M059J (cell line): ENCODE results near the gene RUNX2. TPM values are rescaled to one million over a fixed set of nuclear protein-coding genes. Genes with fewer than 3 reads are reported as not detected.
A peak's percentile ranks its signal among the peaks of the same experiment; 100 is the strongest.

ENCODE experiments used
- DNase-seq: peaks from one replicate; pipeline ENCODE4 v3.0.0-alpha.2; 2012; ENCODE audit warnings: low read depth
- total RNA-seq: library from RNA; depleted of rRNA; stranded (reverse); fragments of >200 nt; shearing (Covaris generic); gene quantifications from 2 replicates; pipeline ENCODE4 v1.2.3, GENCODE V29; 2014

RUNX2 gene
- total RNA-seq, 1 experiment from 2014 or later, result 37.2 TPM

GRCh38 chr6:45675634-45676033 lies 347.5 kb downstream of the RUNX2 start:
- no peak for DNase-seq

DNA sequence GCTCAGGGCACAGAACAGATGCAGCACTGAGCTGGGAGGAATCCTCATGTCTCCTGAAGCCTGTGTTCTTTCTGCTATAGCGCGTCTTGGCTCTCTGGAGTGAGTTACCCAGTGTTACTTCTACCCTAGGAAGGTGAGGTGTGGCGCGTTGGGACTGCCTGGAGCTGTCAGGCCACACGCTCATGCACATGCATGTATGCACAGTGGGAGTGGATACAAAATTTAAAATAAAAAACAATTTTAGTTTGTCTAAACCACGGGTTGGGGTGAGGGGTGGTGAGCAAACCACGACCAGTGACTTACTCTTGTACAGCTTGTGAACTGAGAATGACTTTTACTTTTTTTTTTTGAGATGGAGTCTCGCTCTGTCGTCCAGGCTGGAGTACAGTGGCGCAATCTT lies 348.2 kb downstream of the RUNX2 start:
- no peak for DNase-seq

DNA sequence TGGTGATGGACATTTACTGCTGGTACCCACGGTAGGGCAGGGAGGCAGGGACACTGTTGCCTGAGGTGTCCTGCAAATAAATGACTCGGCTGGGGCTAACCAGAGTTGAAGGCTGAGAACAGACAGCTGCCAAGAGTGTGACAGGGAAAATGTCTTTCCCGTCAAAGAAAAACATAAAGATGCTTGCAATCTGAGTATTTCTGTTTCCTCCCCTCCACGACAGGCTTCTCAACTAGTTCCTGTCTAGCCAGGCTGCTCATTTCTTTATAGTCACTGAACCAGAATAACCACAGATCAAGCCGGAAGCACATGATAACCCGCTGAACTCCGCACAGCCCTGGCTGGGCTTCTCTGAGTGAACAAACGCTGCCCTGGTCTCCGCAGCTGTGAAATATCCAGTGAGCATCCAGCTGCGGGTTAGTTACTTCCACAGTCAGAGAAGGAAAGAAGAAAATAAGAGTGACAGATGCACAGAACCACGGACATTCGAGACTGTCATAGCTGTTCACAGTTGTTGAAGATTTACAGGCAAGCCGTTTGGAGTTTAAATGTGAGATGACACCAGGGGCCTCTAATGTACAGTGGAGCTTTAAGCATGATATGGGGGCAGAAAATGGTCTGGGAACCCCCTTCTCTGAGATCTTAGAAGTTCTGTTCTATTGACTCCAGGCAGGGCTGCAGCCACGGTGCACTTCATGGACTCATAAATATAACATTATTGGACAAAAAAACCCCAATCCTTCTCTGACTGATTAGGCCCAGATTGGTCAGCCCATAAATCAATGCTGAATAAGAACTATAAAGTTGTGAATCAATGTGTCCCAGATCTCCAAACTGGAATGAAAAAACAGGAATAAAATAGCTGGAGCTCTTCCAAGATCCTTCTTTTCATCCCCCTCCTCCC lies 349.5 kb downstream of the RUNX2 start:
- peak; percentile 89 for DNase-seq

- DNase-seq, result no peak
Observed at GRCh38 chr6:45678285-45678607, 350.1 kb downstream of the RUNX2 start.

- DNase-seq, result no peak
Observed at GRCh38 chr6:45679163-45679562, 351.0 kb downstream of the RUNX2 start.

- DNase-seq, result no peak
Observed at GRCh38 chr6:45679631-45680030, 351.5 kb downstream of the RUNX2 start.

- DNase-seq, result peak; percentile 99
Observed at GRCh38 chr6:45681860-45682511, 353.9 kb downstream of the RUNX2 start.

- DNase-seq, result no peak
Observed at GRCh38 chr6:45684476-45684875, 356.3 kb downstream of the RUNX2 start.

DNA sequence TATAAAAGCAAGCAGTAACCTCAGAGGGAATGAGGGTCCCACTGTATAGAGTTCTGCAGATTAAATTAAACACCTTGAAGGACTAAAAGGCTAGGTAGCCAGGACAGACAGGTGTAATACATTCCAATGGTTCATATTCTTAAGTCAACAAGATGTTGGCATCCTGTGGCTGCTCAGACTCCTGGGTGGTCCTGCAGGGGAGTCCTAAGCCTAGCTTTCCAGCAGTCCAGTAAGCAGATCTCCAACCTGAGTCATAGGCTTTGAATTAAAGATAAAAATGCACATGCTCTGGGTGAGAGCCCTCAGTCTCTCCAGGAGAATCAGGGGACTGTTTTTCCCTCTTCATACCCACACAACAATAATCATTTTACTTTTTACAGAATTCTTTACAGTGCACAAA lies 356.9 kb downstream of the RUNX2 start:
- DNase-seq, result no peak

GRCh38 chr6:45686841-45687569 lies 358.9 kb downstream of the RUNX2 start:
- DNase-seq, result no peak

GRCh38 chr6:45687570-45687969 lies 359.4 kb downstream of the RUNX2 start:
- DNase-seq, result no peak

DNA sequence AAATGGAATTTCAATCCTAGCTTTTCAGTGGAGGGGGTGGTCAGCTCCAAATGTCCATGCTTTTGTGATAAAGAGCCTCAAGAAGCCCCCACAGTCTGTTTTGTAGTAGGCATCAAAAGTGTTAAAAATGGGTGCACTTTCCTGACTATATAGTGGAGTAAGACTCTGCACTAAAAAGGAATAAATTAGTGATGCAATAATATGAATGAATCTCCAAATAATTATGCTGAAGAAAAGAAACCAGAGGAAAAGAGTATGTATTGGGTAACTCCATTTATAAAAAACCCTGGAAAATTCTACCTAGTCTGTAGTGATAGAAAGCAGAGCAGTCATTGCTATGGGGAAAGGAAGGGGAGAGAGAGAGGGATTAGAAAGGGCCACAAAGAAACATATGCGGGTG lies 360.1 kb downstream of the RUNX2 start:
- no peak for DNase-seq

- DNase-seq, result no peak
Observed at GRCh38 chr6:45689926-45690615, 361.9 kb downstream of the RUNX2 start.

DNA sequence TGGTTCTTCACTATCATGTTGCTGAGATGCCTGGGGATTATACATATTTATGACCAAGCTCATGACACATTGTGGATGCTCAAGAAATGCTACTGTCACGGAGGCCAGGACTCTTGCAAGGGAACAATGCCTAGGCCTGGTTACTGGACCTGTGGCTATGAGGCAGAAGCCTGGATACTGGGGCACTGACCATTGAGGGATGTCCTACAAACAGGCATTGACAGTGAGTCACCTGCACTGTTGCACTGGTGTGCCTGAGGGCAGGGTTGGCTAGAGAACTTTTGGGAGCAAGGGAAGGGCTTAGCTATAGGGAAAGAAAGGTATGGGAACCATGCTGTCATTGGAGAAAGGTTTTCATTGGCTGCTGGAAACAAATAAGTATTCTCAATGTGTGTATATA lies 362.7 kb downstream of the RUNX2 start:
- peak; percentile 97 for DNase-seq

DNA sequence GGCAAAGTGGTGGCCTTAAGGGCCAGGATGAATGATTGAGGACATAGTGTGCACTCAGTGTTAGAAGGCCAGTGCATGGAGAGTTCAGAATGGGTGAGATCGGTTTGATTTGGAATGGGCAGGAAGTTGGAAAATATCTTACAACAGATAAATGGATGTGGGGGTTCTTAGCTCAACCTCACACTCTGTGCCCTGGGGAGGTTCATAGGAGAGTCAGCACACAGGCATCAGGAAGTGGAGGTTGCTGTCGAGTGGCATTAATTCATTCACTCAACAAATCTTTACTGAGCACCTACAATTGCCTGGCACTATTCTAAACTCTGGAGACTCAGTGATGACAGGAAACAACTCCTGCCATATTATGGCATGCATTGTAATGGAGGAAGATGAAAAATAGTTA lies 363.3 kb downstream of the RUNX2 start:
- DNase-seq, result peak; percentile 98

GRCh38 chr6:45692021-45692420 lies 363.9 kb downstream of the RUNX2 start:
- DNase-seq, result no peak

- peak; percentile 48 for DNase-seq
Observed at GRCh38 chr6:45696738-45697137, 368.6 kb downstream of the RUNX2 start.

- peak; percentile 100 for DNase-seq
Observed at GRCh38 chr6:45697605-45698004, 369.5 kb downstream of the RUNX2 start.

DNA sequence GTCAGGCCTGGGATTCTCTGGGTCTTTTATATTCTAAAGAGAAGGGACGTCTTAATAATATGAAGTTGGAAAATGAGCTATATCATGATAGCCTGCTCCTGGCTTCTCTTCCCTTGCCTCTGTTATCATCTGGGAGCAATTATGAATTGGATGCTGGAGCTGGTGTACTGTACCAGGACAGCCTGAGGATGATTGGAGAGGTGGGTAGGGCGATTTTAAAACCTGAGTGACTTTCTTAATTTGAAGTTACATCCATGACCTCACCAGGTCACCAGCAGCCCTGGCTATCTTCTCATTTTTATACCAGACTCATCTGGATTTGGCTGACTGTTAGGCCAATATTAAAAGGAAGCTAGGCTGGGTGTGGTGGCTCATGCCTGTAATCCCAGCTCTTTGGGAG lies 369.9 kb downstream of the RUNX2 start:
- peak; percentile 86 for DNase-seq

DNA sequence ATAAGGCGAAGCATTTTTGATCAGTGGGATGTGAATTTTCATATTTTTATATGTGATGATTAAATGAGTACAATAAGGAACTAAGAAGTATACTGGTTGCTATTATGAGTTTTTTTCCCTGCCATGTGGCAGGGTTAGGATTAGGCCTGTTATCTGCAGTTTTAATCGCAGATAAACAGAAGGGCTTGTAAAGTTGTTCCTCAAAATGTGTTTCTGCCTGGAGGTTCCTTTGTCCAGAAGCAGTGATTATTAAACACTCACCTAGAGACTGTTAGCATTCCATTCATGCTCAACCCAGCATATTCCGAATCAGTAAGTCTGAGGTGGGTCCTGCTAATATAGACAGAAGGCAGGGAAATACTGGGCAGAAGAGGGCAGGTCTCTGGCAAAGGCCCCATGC lies 371.5 kb downstream of the RUNX2 start:
- peak; percentile 89 for DNase-seq

- peak; percentile 63 for DNase-seq
Observed at GRCh38 chr6:45702849-45703739, 375.0 kb downstream of the RUNX2 start.
